MM.1S (cell line): ENCODE results near the gene FOXK2.
"Not testable (repeated sequence)": the region's sequence is repeated elsewhere in the genome, so short reads cannot be mapped to it uniquely, and the experiment has no call there.

ENCODE experiments used
- DNase-seq: peaks from one replicate; pipeline ENCODE4 v3.0.0-alpha.2; 2015
- H2AFZ ChIP-seq: fragments of 300-600 bp; sonication (generic); 2 replicates; pipeline ENCODE4 v1.6.0; 2016; ENCODE audit warnings: antibody characterized with exemption, low read length
- H3F3A ChIP-seq: fragments of 300-600 bp; sonication (generic); 2 replicates; pipeline ENCODE4 v1.6.1; 2016; ENCODE audit warnings: mild to moderate bottlenecking, antibody characterized with exemption, low read length, moderate library complexity, mixed read lengths; ENCODE audit not compliant: insufficient read depth
- H3K27ac ChIP-seq: fragments of 300-600 bp; sonication (generic); 2 replicates; pipeline ENCODE4 v1.5.1; 2016; ENCODE audit warnings: mild to moderate bottlenecking, low read length
- H3K27me3 ChIP-seq: fragments of 300-600 bp; sonication (generic); replicated peaks from 2 replicates; pipeline ENCODE4 v1.6.0; 2016; ENCODE audit warnings: low read length; ENCODE audit not compliant: insufficient read depth
- H3K36me3 ChIP-seq: fragments of 300-600 bp; sonication (generic); replicated peaks from 2 replicates; pipeline ENCODE4 v1.6.1; 2016; ENCODE audit warnings: mild to moderate bottlenecking, low read length, mixed read lengths; ENCODE audit not compliant: insufficient read depth
- H3K4me1 ChIP-seq: fragments of 300-600 bp; sonication (generic); 2 replicates; pipeline ENCODE4 v1.6.1; 2016; ENCODE audit warnings: low read length, mixed read lengths
- H3K4me2 ChIP-seq: fragments of 300-600 bp; sonication (generic); 2 replicates; pipeline ENCODE4 v1.6.0; 2016; ENCODE audit warnings: low read depth, low read length
- H3K4me3 ChIP-seq: fragments of 300-600 bp; sonication (generic); 2 replicates; pipeline ENCODE4 v1.5.1; 2016; ENCODE audit warnings: low read length, mixed read lengths
- H3K79me2 ChIP-seq: fragments of 300-600 bp; sonication (generic); 2 replicates; pipeline ENCODE4 v1.6.1; 2016; ENCODE audit warnings: mixed run types, low read length, mixed read lengths
- H3K9ac ChIP-seq: fragments of 300-600 bp; sonication (generic); 2 replicates; pipeline ENCODE4 v1.6.1; 2016; ENCODE audit warnings: low read length, mixed read lengths
- H3K9me2 ChIP-seq: fragments of 300-600 bp; sonication (generic); replicated peaks from 2 replicates; pipeline ENCODE4 v1.6.1; 2016; ENCODE audit warnings: mild to moderate bottlenecking, low read length, mixed read lengths; ENCODE audit not compliant: insufficient read depth
- H3K9me3 ChIP-seq: fragments of 300-600 bp; sonication (generic); replicated peaks from 2 replicates; pipeline ENCODE4 v1.6.1; 2016; ENCODE audit warnings: mild to moderate bottlenecking, low read length, mixed read lengths; ENCODE audit not compliant: insufficient read depth
- H4K20me1 ChIP-seq: fragments of 300-600 bp; sonication (generic); 2 replicates; pipeline ENCODE4 v1.6.1; 2016; ENCODE audit warnings: mild to moderate bottlenecking, low read length, moderate library complexity, mixed read lengths; ENCODE audit not compliant: insufficient read depth
- CTCF ChIP-seq: fragments of 300-600 bp; sonication (generic); IDR thresholded peaks from 2 replicates; pipeline ENCODE4 v1.5.1; 2016; ENCODE audit warnings: antibody characterized with exemption, low read length, mixed read lengths
- EZH2 ChIP-seq: fragments of 300-600 bp; sonication (generic); optimal IDR thresholded peaks from 2 replicates; pipeline ENCODE3; 2017; ENCODE audit warnings: low read depth, mild to moderate bottlenecking, antibody characterized with exemption, low read length, mixed read lengths
- EZH2phosphoT487 ChIP-seq: fragments of 300-600 bp; sonication (generic); IDR thresholded peaks from 2 replicates; pipeline ENCODE4 v1.6.1; 2018; ENCODE audit warnings: antibody characterized with exemption, low read length

The FOXK2 gene

DNA sequence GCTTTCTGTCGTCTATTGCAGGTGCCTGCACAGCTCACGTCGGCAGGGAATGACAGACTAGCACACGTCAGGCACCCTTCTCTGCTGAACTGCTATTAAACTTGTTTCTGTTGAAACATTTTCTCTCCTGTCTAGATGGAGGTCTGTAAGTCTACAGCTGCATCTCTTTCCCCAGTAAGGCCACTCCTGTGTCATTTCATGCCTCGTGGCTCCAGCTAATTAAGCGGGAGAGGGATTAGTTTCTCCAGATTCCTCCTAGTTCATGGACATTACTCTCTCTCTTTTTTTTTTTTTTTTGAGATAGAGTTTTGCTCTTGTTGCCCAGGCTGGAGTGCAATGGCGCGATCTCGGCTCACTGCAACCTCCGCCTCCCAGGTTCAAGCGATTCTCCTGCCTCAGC is 54.5 kb downstream of the FOXK2 start:
- H3K9me3 ChIP-seq: no peaks in the 10 kb centered on the region
- no peak overlapping the region for H3K4me2 ChIP-seq
- no peak overlapping the region for H3K9ac ChIP-seq
- no peaks in the 10 kb centered on the region for H3K9me2 ChIP-seq
- H4K20me1 ChIP-seq: peaks cover 8% of the 10 kb centered on the region; the same call in 1 of the 2 replicates
- H3K27me3 ChIP-seq: no peaks in the 10 kb centered on the region
- H3K79me2 ChIP-seq: peaks cover 91% of the 10 kb centered on the region
- H3K4me1 ChIP-seq: no peaks in the 10 kb centered on the region
- no peak overlapping the region for H2AFZ ChIP-seq
- no peak overlapping the region for H3K27ac ChIP-seq
- peaks cover 11% of the 10 kb centered on the region for H3K36me3 ChIP-seq
- no peak overlapping the region for H3K4me3 ChIP-seq
- TF ChIP-seq CTCF: no peak
- TF ChIP-seq EZH2phosphoT487: no peak
- no peak for TF ChIP-seq EZH2
- DNase-seq: no peak
- H3F3A ChIP-seq: no peaks in the 10 kb centered on the region

GRCh38 chr17:82575581-82576221 is 56.2 kb downstream of the FOXK2 start:
- H3F3A ChIP-seq, H3K27ac ChIP-seq, H3K27me3 ChIP-seq, H3K9me2 ChIP-seq, H2AFZ ChIP-seq, H3K36me3 ChIP-seq, H3K4me2 ChIP-seq, H3K9me3 ChIP-seq, H4K20me1 ChIP-seq, H3K4me1 ChIP-seq, DNase-seq, H3K9ac ChIP-seq, H3K4me3 ChIP-seq: not testable (repeated sequence)
- peaks cover 79% of the 10 kb centered on the region for H3K79me2 ChIP-seq

- Histone ChIP-seq H3K27ac (no peak overlapping the region), H3K36me3 (0 out of 2 replicates have a peak, but pooled peaks cover 10% of the 10 kb centered on the region), H4K20me1 (peaks cover 5% of the 10 kb centered on the region; the same call in 1 of the 2 replicates), H3K79me2 (peaks cover 77% of the 10 kb centered on the region), H3K4me1 (no peaks in the 10 kb centered on the region), H3K9me2 (no peaks in the 10 kb centered on the region), H2AFZ (no peak overlapping the region), H3K27me3 (no peaks in the 10 kb centered on the region), H3K9me3 (no peaks in the 10 kb centered on the region), H3K9ac (no peak overlapping the region), H3K4me3 (no peak overlapping the region), H3K4me2 (no peak overlapping the region), H3F3A (no peaks in the 10 kb centered on the region)
- DNase-seq: no peak
- no peak for TF ChIP-seq EZH2
- TF ChIP-seq EZH2phosphoT487: no peak
- no peak for TF ChIP-seq CTCF
Observed at GRCh38 chr17:82577300-82577699, 57.8 kb downstream of the FOXK2 start.

DNA sequence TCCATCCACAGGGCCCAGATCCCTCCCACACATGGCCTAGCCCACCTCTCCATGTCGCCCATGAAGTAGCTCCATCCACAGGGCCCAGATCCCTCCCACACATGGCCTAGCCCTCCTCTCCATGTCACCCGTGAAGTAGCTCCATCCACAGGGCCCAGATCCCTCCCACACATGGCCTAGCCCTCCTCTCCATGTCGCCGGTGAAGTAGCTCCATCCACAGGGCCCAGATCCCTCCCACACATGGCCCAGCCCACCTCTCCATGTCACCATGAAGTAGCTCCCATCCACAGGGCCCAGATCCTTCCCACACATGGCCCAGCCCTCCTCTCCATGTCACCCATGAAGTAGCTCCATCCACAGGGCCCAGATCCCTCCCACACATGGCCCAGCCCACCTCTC is 60.4 kb downstream of the FOXK2 start:
- H3K9me3 ChIP-seq, H3K27ac ChIP-seq, H3K4me2 ChIP-seq, H3F3A ChIP-seq, H3K9me2 ChIP-seq, H4K20me1 ChIP-seq, H3K9ac ChIP-seq, H3K27me3 ChIP-seq, H2AFZ ChIP-seq, H3K4me1 ChIP-seq, DNase-seq, H3K4me3 ChIP-seq: not testable (repeated sequence)
- peaks cover 12% of the 10 kb centered on the region; the same call in 1 of the 2 replicates for H3K36me3 ChIP-seq
- peaks cover 75% of the 10 kb centered on the region for H3K79me2 ChIP-seq
